ENCODE results near the gene TNNT3.

- no peak for TF ChIP-seq MAX (IDR thresholded peaks at IDR 0.05)
- TF ChIP-seq CEBPB (IDR thresholded peaks at IDR 0.05), result no peak
- no peak for TF ChIP-seq JUNB (IDR thresholded peaks at IDR 0.05)
- TF ChIP-seq, protein P1, sequence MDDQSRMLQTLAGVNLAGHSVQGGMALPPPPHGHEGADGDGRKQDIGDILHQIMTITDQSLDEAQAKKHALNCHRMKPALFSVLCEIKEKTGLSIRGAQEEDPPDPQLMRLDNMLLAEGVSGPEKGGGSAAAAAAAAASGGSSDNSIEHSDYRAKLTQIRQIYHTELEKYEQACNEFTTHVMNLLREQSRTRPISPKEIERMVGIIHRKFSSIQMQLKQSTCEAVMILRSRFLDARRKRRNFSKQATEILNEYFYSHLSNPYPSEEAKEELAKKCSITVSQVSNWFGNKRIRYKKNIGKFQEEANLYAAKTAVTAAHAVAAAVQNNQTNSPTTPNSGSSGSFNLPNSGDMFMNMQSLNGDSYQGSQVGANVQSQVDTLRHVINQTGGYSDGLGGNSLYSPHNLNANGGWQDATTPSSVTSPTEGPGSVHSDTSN (IDR thresholded peaks at IDR 0.05), result no peak
- TF ChIP-seq MYC (IDR thresholded peaks at IDR 0.05; ENCODE audit: borderline replicate concordance, low read length), result no peak
- no peak for TF ChIP-seq HOXA7 (CRISPR knock-in tag; IDR thresholded peaks at IDR 0.05)
- TF ChIP-seq, protein P2, sequence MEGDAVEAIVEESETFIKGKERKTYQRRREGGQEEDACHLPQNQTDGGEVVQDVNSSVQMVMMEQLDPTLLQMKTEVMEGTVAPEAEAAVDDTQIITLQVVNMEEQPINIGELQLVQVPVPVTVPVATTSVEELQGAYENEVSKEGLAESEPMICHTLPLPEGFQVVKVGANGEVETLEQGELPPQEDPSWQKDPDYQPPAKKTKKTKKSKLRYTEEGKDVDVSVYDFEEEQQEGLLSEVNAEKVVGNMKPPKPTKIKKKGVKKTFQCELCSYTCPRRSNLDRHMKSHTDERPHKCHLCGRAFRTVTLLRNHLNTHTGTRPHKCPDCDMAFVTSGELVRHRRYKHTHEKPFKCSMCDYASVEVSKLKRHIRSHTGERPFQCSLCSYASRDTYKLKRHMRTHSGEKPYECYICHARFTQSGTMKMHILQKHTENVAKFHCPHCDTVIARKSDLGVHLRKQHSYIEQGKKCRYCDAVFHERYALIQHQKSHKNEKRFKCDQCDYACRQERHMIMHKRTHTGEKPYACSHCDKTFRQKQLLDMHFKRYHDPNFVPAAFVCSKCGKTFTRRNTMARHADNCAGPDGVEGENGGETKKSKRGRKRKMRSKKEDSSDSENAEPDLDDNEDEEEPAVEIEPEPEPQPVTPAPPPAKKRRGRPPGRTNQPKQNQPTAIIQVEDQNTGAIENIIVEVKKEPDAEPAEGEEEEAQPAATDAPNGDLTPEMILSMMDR (IDR thresholded peaks at IDR 0.05), result no peak
- TF ChIP-seq HEYL (CRISPR knock-in tag; IDR thresholded peaks at IDR 0.05), result no peak
- no peak for TF ChIP-seq USF2 (IDR thresholded peaks at IDR 0.05)
Observed at GRCh38 chr11:1958367-1958766, 38.9 kb downstream of the TNNT3 start.
